ENCODE data around the gene MTRF1. TPM values are rescaled to one million over a fixed set of nuclear protein-coding genes. Genes with fewer than 3 reads are reported as not detected.

MTRF1 gene
- total and polyA plus RNA-seq, 2 donors = 7.0 to 25.1 TPM

- Histone ChIP-seq H3K27ac (ENCODE audit: low read depth) (no peak overlapping the region), H3K4me1 (ENCODE audit: insufficient read depth) (no peaks in the 10 kb centered on the region), H3K4me3 (ENCODE audit: low read depth, low read length) (no peak overlapping the region), H3K36me3 (ENCODE audit: insufficient read depth) (peaks cover 2% of the 10 kb centered on the region)
- 91% methylated on average over 7 of the region's 7 CpGs for WGBS
- DNase-seq (ENCODE audit: extremely low spot score) = no peak
Measured at GRCh38 chr13:41224113-41225110, 39.0 kb downstream of the MTRF1 start.

GRCh38 chr13:41222259-41222852 lies 41.0 kb downstream of the MTRF1 start:
- H3K4me1 ChIP-seq (ENCODE audit: insufficient read depth) = no peaks in the 10 kb centered on the region
- peaks cover 2% of the 10 kb centered on the region for H3K36me3 ChIP-seq (ENCODE audit: insufficient read depth)
- no peak overlapping the region for H3K27ac ChIP-seq (ENCODE audit: low read depth)
- WGBS = 57% methylated on average over 6 of the region's 6 CpGs
- H3K4me3 ChIP-seq (ENCODE audit: low read depth, low read length) = no peak overlapping the region
- DNase-seq (ENCODE audit: extremely low spot score) = no peak

- Histone ChIP-seq H3K36me3 (ENCODE audit: insufficient read depth) (peaks cover 2% of the 10 kb centered on the region), H3K27ac (ENCODE audit: low read depth) (no peak overlapping the region), H3K4me1 (ENCODE audit: insufficient read depth) (no peaks in the 10 kb centered on the region), H3K4me3 (ENCODE audit: low read depth, low read length) (no peak overlapping the region)
- 90% methylated on average over 3 of the region's 3 CpGs for WGBS
- DNase-seq (ENCODE audit: extremely low spot score) = no peak
Measured at GRCh38 chr13:41220401-41220800, 43.0 kb downstream of the MTRF1 start.

- Histone ChIP-seq H3K27ac (ENCODE audit: low read depth) (no peak overlapping the region), H3K4me1 (ENCODE audit: insufficient read depth) (no peaks in the 10 kb centered on the region), H3K36me3 (ENCODE audit: insufficient read depth) (no peaks in the 10 kb centered on the region), H3K4me3 (ENCODE audit: low read depth, low read length) (no peak overlapping the region)
- DNase-seq (ENCODE audit: extremely low spot score) = no peak
Measured at GRCh38 chr13:41216160-41216559, 47.2 kb downstream of the MTRF1 start.

- no peak for DNase-seq (ENCODE audit: extremely low spot score)
- Histone ChIP-seq H3K27ac (ENCODE audit: low read depth) (no peak overlapping the region), H3K36me3 (ENCODE audit: insufficient read depth) (no peaks in the 10 kb centered on the region), H3K4me1 (ENCODE audit: insufficient read depth) (no peaks in the 10 kb centered on the region), H3K4me3 (ENCODE audit: low read depth, low read length) (no peak overlapping the region)
- WGBS = 94% methylated on average over 3 of the region's 3 CpGs
Measured at GRCh38 chr13:41213919-41214318, 49.5 kb downstream of the MTRF1 start.

GRCh38 chr13:41213316-41213715 lies 50.1 kb downstream of the MTRF1 start:
- H3K4me1 ChIP-seq (ENCODE audit: insufficient read depth) = no peaks in the 10 kb centered on the region
- 95% methylated on average over 3 of the region's 3 CpGs for WGBS
- H3K27ac ChIP-seq (ENCODE audit: low read depth) = no peak overlapping the region
- no peak for DNase-seq (ENCODE audit: extremely low spot score)
- no peak overlapping the region for H3K4me3 ChIP-seq (ENCODE audit: low read depth, low read length)
- H3K36me3 ChIP-seq (ENCODE audit: insufficient read depth) = no peaks in the 10 kb centered on the region

GRCh38 chr13:41212881-41213280 lies 50.5 kb downstream of the MTRF1 start:
- Histone ChIP-seq H3K27ac (ENCODE audit: low read depth) (no peak overlapping the region), H3K4me3 (ENCODE audit: low read depth, low read length) (no peak overlapping the region), H3K4me1 (ENCODE audit: insufficient read depth) (no peaks in the 10 kb centered on the region), H3K36me3 (ENCODE audit: insufficient read depth) (no peaks in the 10 kb centered on the region)
- no peak for DNase-seq (ENCODE audit: extremely low spot score)

GRCh38 chr13:41211062-41211461 lies 52.3 kb downstream of the MTRF1 start:
- H3K4me1 ChIP-seq (ENCODE audit: insufficient read depth) = no peaks in the 10 kb centered on the region
- WGBS = 95% methylated on average over 2 of the region's 2 CpGs
- no peak overlapping the region for H3K27ac ChIP-seq (ENCODE audit: low read depth)
- no peaks in the 10 kb centered on the region for H3K36me3 ChIP-seq (ENCODE audit: insufficient read depth)
- no peak overlapping the region for H3K4me3 ChIP-seq (ENCODE audit: low read depth, low read length)
- no peak for DNase-seq (ENCODE audit: extremely low spot score)

- Histone ChIP-seq H3K36me3 (ENCODE audit: insufficient read depth) (no peaks in the 10 kb centered on the region), H3K4me3 (ENCODE audit: low read depth, low read length) (no peak overlapping the region), H3K27ac (ENCODE audit: low read depth) (no peak overlapping the region), H3K4me1 (ENCODE audit: insufficient read depth) (no peaks in the 10 kb centered on the region)
- no peak for DNase-seq (ENCODE audit: extremely low spot score)
Measured at GRCh38 chr13:41206467-41206866, 56.9 kb downstream of the MTRF1 start.

GRCh38 chr13:41203810-41204209 lies 59.6 kb downstream of the MTRF1 start:
- Histone ChIP-seq H3K4me3 (ENCODE audit: low read depth, low read length) (no peak overlapping the region), H3K4me1 (ENCODE audit: insufficient read depth) (no peaks in the 10 kb centered on the region), H3K36me3 (ENCODE audit: insufficient read depth) (no peaks in the 10 kb centered on the region), H3K27ac (ENCODE audit: low read depth) (no peak overlapping the region)
- WGBS = 92% methylated on average over 6 of the region's 6 CpGs
- DNase-seq (ENCODE audit: extremely low spot score) = no peak

- no peak overlapping the region for H3K27ac ChIP-seq (ENCODE audit: low read depth)
- 88% methylated on average over 4 of the region's 4 CpGs for WGBS
- no peaks in the 10 kb centered on the region for H3K36me3 ChIP-seq (ENCODE audit: insufficient read depth)
- H3K4me3 ChIP-seq (ENCODE audit: low read depth, low read length) = no peak overlapping the region
- no peak for DNase-seq (ENCODE audit: extremely low spot score)
- no peaks in the 10 kb centered on the region for H3K4me1 ChIP-seq (ENCODE audit: insufficient read depth)
Measured at GRCh38 chr13:41200126-41200525, 63.2 kb downstream of the MTRF1 start.

GRCh38 chr13:41199526-41199925 lies 63.9 kb downstream of the MTRF1 start:
- Histone ChIP-seq H3K4me1 (ENCODE audit: insufficient read depth) (no peaks in the 10 kb centered on the region), H3K36me3 (ENCODE audit: insufficient read depth) (no peaks in the 10 kb centered on the region), H3K27ac (ENCODE audit: low read depth) (no peak overlapping the region), H3K4me3 (ENCODE audit: low read depth, low read length) (no peak overlapping the region)
- DNase-seq (ENCODE audit: extremely low spot score) = no peak
- WGBS = 94% methylated on average over 2 of the region's 2 CpGs

- DNase-seq (ENCODE audit: extremely low spot score) = no peak
- no peak overlapping the region for H3K27ac ChIP-seq (ENCODE audit: low read depth)
- WGBS = 78% methylated on average over 5 of the region's 5 CpGs
- no peaks in the 10 kb centered on the region for H3K4me1 ChIP-seq (ENCODE audit: insufficient read depth)
- no peaks in the 10 kb centered on the region for H3K36me3 ChIP-seq (ENCODE audit: insufficient read depth)
- no peak overlapping the region for H3K4me3 ChIP-seq (ENCODE audit: low read depth, low read length)
Measured at GRCh38 chr13:41199079-41199478, 64.3 kb downstream of the MTRF1 start.

- H3K36me3 ChIP-seq (ENCODE audit: insufficient read depth) = no peaks in the 10 kb centered on the region
- H3K4me1 ChIP-seq (ENCODE audit: insufficient read depth) = no peaks in the 10 kb centered on the region
- 69% methylated on average over 2 of the region's 2 CpGs for WGBS
- DNase-seq (ENCODE audit: extremely low spot score) = no peak
- H3K4me3 ChIP-seq (ENCODE audit: low read depth, low read length) = no peak overlapping the region
- H3K27ac ChIP-seq (ENCODE audit: low read depth) = no peak overlapping the region
Measured at GRCh38 chr13:41196620-41197019, 66.8 kb downstream of the MTRF1 start.
